Panc1 (cell line): Measurements from ENCODE around the gene RASSF8.

Experiments
- CTCF ChIP-seq: fragments of 450-650 bp; IDR thresholded peaks from 2 replicates; pipeline ENCODE4 v1.5.1; 2017; ENCODE audit warnings: mild to moderate bottlenecking
- POLR2AphosphoS5 ChIP-seq: IDR thresholded peaks from 2 replicates; pipeline ENCODE4 v1.6.1; 2012; ENCODE audit warnings: mild to moderate bottlenecking, low read depth, low read length, moderate library complexity
- TCF7L2 ChIP-seq: IDR thresholded peaks from 2 replicates; pipeline ENCODE4 v1.6.1; 2011; ENCODE audit warnings: mild to moderate bottlenecking, low read depth, low read length, inconsistent platforms

- TF ChIP-seq CTCF = no peak
- no peak; the same call in 1 of the 2 replicates for TF ChIP-seq POLR2AphosphoS5
- peak; percentile 62 for TF ChIP-seq TCF7L2
Measured at GRCh38 chr12:26112703-26113147, 154.2 kb downstream of the RASSF8 start.
